Testis (tissue), 3 donors: Measurements from ENCODE around the gene SZT2. TPM values are rescaled to one million over a fixed set of nuclear protein-coding genes. Genes with fewer than 3 reads are reported as not detected.

Experiments used
- DNase-seq: peaks from one replicate; pipeline ENCODE4 v3.0.0-alpha.2; 2019
- H3K27ac ChIP-seq, 2 donors: fragments of 200-600 bp; sonication (generic); one replicate each; pipeline ENCODE4 v1.5.1; 2019
- H3K27me3 ChIP-seq: fragments of 200-600 bp; sonication (generic); one replicate; pipeline ENCODE4 v1.5.1; 2019
- H3K36me3 ChIP-seq: fragments of 200-600 bp; sonication (generic); one replicate; pipeline ENCODE4 v1.5.1; 2017; ENCODE audit warnings: low read depth; ENCODE audit errors: missing control alignments
- H3K4me1 ChIP-seq: fragments of 200-600 bp; sonication (generic); one replicate; pipeline ENCODE4 v1.5.1; 2019
- H3K4me3 ChIP-seq, 2 donors: fragments of 200-600 bp; sonication (generic); one replicate each; pipeline ENCODE4 v1.5.1; 2017 to 2019
- H3K9me3 ChIP-seq: fragments of 200-600 bp; sonication (generic); one replicate; pipeline ENCODE4 v1.5.1; 2017
- CTCF ChIP-seq, 3 experiments: fragments of 450-650 bp in 2 of 3; fragments of 200-600 bp in 1 of 3; sonication (generic) in 1 of 3; IDR thresholded peaks; one replicate each; pipeline ENCODE4 v1.5.1; 2016 to 2019; ENCODE audit warnings: antibody characterized with exemption in 3 of 3, mild to moderate bottlenecking in 2 of 3, moderate library complexity in 1 of 3
- POLR2A ChIP-seq: fragments of 450-650 bp; IDR thresholded peaks from one replicate; pipeline ENCODE4 v1.6.1; 2017; ENCODE audit warnings: antibody characterized with exemption, mild to moderate bottlenecking, moderate library complexity
- WGBS, 2 donors: methylation state at CpG; one replicate each; pipeline ENCODE4 v1.1.5; 2018; 5-methylcytosine and 5-hydroxymethylcytosine counted together
- intact Hi-C: fragments of 100-400 bp; cut with DNase I; formaldehyde crosslinking; loops from one replicate; pipeline ENCODE4 v1.15.1; 2023; ENCODE audit warnings: low total_unique reads
- polyA plus RNA-seq: library from polyadenylated mRNA; stranded (reverse); fragments of 350-450 nt; fragmentation: Illumina TruSeq; extraction: RNeasy Lipid Tissue Mini Kit (QIAGEN cat#74804); gene quantifications from one replicate; pipeline ENCODE4 v1.2.3, GENCODE V29; 2014; ENCODE audit warnings: low read depth, low replicate concordance; ENCODE audit not compliant: insufficient read depth
- total RNA-seq, 2 donors: library from RNA; depleted of rRNA; stranded (reverse); fragments of >200 nt; gene quantifications; one replicate each; pipeline ENCODE4 v1.2.3, GENCODE V29; 2016

The SZT2 gene
- total and polyA plus RNA-seq, 3 donors from 2014 or later, result 40.0 to 115 (median 90.1) TPM

- peak; percentile 25 to 46 (median 40) for TF ChIP-seq CTCF (IDR thresholded peaks at IDR 0.05)
- no peak for TF ChIP-seq POLR2A
- Histone ChIP-seq H3K36me3 (no peaks in the 10 kb centered on the region), H3K4me3 (no peak overlapping the region), H3K27ac (no peak overlapping the region), H3K27me3 (no peaks in the 10 kb centered on the region), H3K4me1 (no peaks in the 10 kb centered on the region), H3K9me3 (no peaks in the 10 kb centered on the region)
- DNase-seq, result peak; percentile 64
- intact Hi-C loops, result loop anchor here (10.0 kb wide), 1 partner anchor 180 kb away; no protein-coding TSS in a partner anchor
- 76 to 81% methylated on average over 5 of the region's 5 CpGs for WGBS, 2 donors
Measured at GRCh38 chr1:43414634-43415223, 25.0 kb downstream of the SZT2 start.

GRCh38 chr1:43415901-43416300 is 26.2 kb downstream of the SZT2 start:
- no peaks in the 10 kb centered on the region for H3K9me3 ChIP-seq
- DNase-seq, result no peak
- H3K4me3 ChIP-seq, result no peak overlapping the region
- H3K36me3 ChIP-seq, result no peaks in the 10 kb centered on the region
- 79 to 86% methylated on average over 5 of the region's 5 CpGs for WGBS, 2 donors
- H3K27me3 ChIP-seq, result no peaks in the 10 kb centered on the region
- no peaks in the 10 kb centered on the region for H3K4me1 ChIP-seq
- intact Hi-C loops, result loop anchor here (10.0 kb wide), 1 partner anchor 181 kb away; no protein-coding TSS in a partner anchor
- H3K27ac ChIP-seq, result no peak overlapping the region
- TF ChIP-seq POLR2A (no peak), CTCF (IDR thresholded peaks at IDR 0.05) (no peak)

GRCh38 chr1:43418858-43419257 is 29.2 kb downstream of the SZT2 start:
- DNase-seq, result no peak
- 89 to 91% methylated on average over 4 of the region's 4 CpGs for WGBS, 2 donors
- TF ChIP-seq CTCF (IDR thresholded peaks at IDR 0.05) (no peak), POLR2A (no peak)
- Histone ChIP-seq H3K27me3 (no peaks in the 10 kb centered on the region), H3K36me3 (no peaks in the 10 kb centered on the region), H3K4me1 (no peaks in the 10 kb centered on the region), H3K9me3 (no peaks in the 10 kb centered on the region), H3K27ac (no peak overlapping the region), H3K4me3 (no peak overlapping the region)
- intact Hi-C loops, result loop anchor here (10.0 kb wide), 1 partner anchor 184 kb away; no protein-coding TSS in a partner anchor

- Histone ChIP-seq H3K9me3 (no peaks in the 10 kb centered on the region), H3K36me3 (no peaks in the 10 kb centered on the region), H3K27ac (no peak overlapping the region), H3K27me3 (no peaks in the 10 kb centered on the region), H3K4me1 (no peaks in the 10 kb centered on the region), H3K4me3 (no peak overlapping the region)
- intact Hi-C loops, result loop anchor here (10.0 kb wide), 1 partner anchor 185 kb away; no protein-coding TSS in a partner anchor
- no peak for DNase-seq
- WGBS, 2 donors, result 91 to 94% methylated on average over 13 of the region's 13 CpGs
- no peak for TF ChIP-seq POLR2A
- TF ChIP-seq CTCF (IDR thresholded peaks at IDR 0.05), result no peak
Measured at GRCh38 chr1:43419627-43420425, 30.1 kb downstream of the SZT2 start.
